Fibroblast of lung (primary cell): ENCODE results near the gene RBM33.

Experiments
- CTCF ChIP-seq, 2 donors: IDR thresholded peaks in 1 of 2; conservative IDR thresholded peaks in 1 of 2; 1 replicate in 1 of 2; 2 replicates in 1 of 2; pipeline ENCODE4 v1.5.1; 2011 to 2012; ENCODE audit warnings: low read length in 2 of 2, control low read depth in 1 of 2, inconsistent platforms in 1 of 2, low read depth in 1 of 2, mild to moderate bottlenecking in 1 of 2
- EZH2 ChIP-seq: IDR thresholded peaks from 2 replicates; pipeline ENCODE4 v1.5.1; 2012; ENCODE audit warnings: low read length, control low read depth, mild to moderate bottlenecking; ENCODE audit errors: missing control alignments

GRCh38 chr7:155706376-155706775 is 61.9 kb downstream of the RBM33 start:
- no peak for TF ChIP-seq CTCF (conservative IDR thresholded peaks at IDR 0.05 in 1 of 2, IDR thresholded peaks at IDR 0.05 in 1 of 2; ENCODE audit: low read depth in 1 of 2, low read length in 2 of 2)
- no peak for TF ChIP-seq EZH2
